Measurements from ENCODE around the gene ITIH3. TPM values are rescaled to one million over a fixed set of nuclear protein-coding genes. Genes with fewer than 3 reads are reported as not detected.

ITIH3 gene
- total and polyA plus RNA-seq, 10 of the 15 experiments (the other 5 are each of a cell fraction or from before 2014, with no cell fraction given), result 0.07 to 0.17 (median 0.15) TPM; not detected in 7

GRCh38 chr3:52833202-52833601, 38.6 kb downstream of the ITIH3 start:
- no peaks in the 10 kb centered on the region for H3K9me3 ChIP-seq (replicated peaks; ENCODE audit: control insufficient read depth, insufficient read depth, low read length)
- ChIA-PET SMC1A (ENCODE audit: uncharacterized antibody, unreplicated experiment) (no interaction called here), CTCF (no interaction called here), RAD21 (ENCODE audit: unreplicated experiment) (no interaction called here), POLR2A (no interaction called here)
- BruUV-seq (replicated peaks), result no TSS peak
- no peaks in the 10 kb centered on the region for H3K79me2 ChIP-seq (ENCODE audit: control insufficient read depth, insufficient read depth, low read length)
- intact Hi-C loops (cut with micrococcal nuclease; ENCODE audit: unreplicated experiment), result no loop called here
- no peak overlapping the region for H2AFZ ChIP-seq (ENCODE audit: control insufficient read depth, low read depth, low read length)
- no peaks in the 10 kb centered on the region for H4K20me1 ChIP-seq (ENCODE audit: control insufficient read depth, insufficient read depth)
- in situ Hi-C loops (cut with MboI), result no loop called here
- no peak overlapping the region for H3K27ac ChIP-seq (ENCODE audit: control insufficient read depth, insufficient read depth)
- H3K9ac ChIP-seq (ENCODE audit: control insufficient read depth, insufficient read depth, low read length), result no peak overlapping the region
- no peak overlapping the region for H3K4me2 ChIP-seq (ENCODE audit: control insufficient read depth, insufficient read depth)
- WGBS (ENCODE audit: insufficient coverage, insufficient replicate concordance, low lambda C conversion rate, missing lambda C conversion rate), result 91% methylated on average over 14 of the region's 14 CpGs
- FAIRE-seq (no peak), DNase-seq (ENCODE audit: low read depth, low spot score) (no peak), ATAC-seq (no peak)
- H3K27me3 ChIP-seq (replicated peaks in 1 of 2; ENCODE audit: control insufficient read depth in 2 of 2, insufficient read depth in 2 of 2, low read length in 1 of 2), result no peaks in the 10 kb centered on the region
- no peaks in the 10 kb centered on the region for H3K4me1 ChIP-seq (ENCODE audit: control insufficient read depth, insufficient read depth, low read length)
- no peak overlapping the region for H3K4me3 ChIP-seq
- TF ChIP-seq NRF1 (conservative IDR thresholded peaks at IDR 0.05; ENCODE audit: low read depth, low read length) (no peak), SREBF1 (IDR thresholded peaks at IDR 0.05; ENCODE audit: low read length) (no peak), BCL11A (IDR thresholded peaks at IDR 0.05; ENCODE audit: low read depth, low read length) (no peak), ZNF207 (IDR thresholded peaks at IDR 0.05; ENCODE audit: borderline replicate concordance) (no peak), ZBTB11 (CRISPR knock-in tag; IDR thresholded peaks at IDR 0.05) (no peak), PML (IDR thresholded peaks at IDR 0.05; ENCODE audit: low read length) (no peak)
- H3K36me3 ChIP-seq (ENCODE audit: control insufficient read depth in 2 of 2, insufficient read depth in 2 of 2, low read length in 1 of 2), result peaks cover 0 to 2% of the 10 kb centered on the region in 2 experiments; a peak in 2 of 4 replicates
